Sciatic nerve (tissue), 2 donors: ENCODE results near the gene CAPS. TPM values are rescaled to one million over a fixed set of nuclear protein-coding genes. Genes with fewer than 3 reads are reported as not detected.
"Not testable (repeated sequence)": the region's sequence is repeated elsewhere in the genome, so short reads cannot be mapped to it uniquely, and the experiment has no call there.

ENCODE experiments used
- ATAC-seq: fragments of 200-7000 bp; cut with Tn5 transposase; one replicate; pipeline ENCODE4 v1.9.1; 2020; ENCODE audit warnings: mild to moderate bottlenecking, moderate library complexity
- DNase-seq: peaks from one replicate; pipeline ENCODE4 v3.0.0-alpha.2; 2020; ENCODE audit warnings: low spot score
- intact Hi-C: fragments of 100-400 bp; cut with DNase I; formaldehyde crosslinking; loops from one replicate; pipeline ENCODE4 v1.14.2; 2022
- total RNA-seq: library from RNA; stranded (reverse); fragmentation: NEBNext Ultra II Directional; extraction: Animal tissue kit (Norgen Biotek cat#: 25700); gene quantifications from one replicate; pipeline ENCODE4 v1.2.1, GENCODE V29; 2021
- donor health status: DM: no; HTN: no; CAD: no.
- donor health status: DM: no; HTN: no; CAD: no.

The CAPS gene
- total RNA-seq, 1 donor from 2014 or later: 80.2 TPM

- intact Hi-C loops: no loop called here
- DNase-seq (no peak), ATAC-seq (no peak)
These were observed 35.8 kb downstream of the CAPS start for GRCh38 chr19:5949792-5950305.

GRCh38 chr19:5950741-5951140 lies 36.7 kb downstream of the CAPS start:
- intact Hi-C loops: no loop called here
- ATAC-seq (no peak), DNase-seq (no peak)

GRCh38 chr19:5951338-5951861 lies 37.3 kb downstream of the CAPS start:
- DNase-seq (no peak), ATAC-seq (peak; percentile 4)
- intact Hi-C loops: no loop called here

- ATAC-seq (no peak), DNase-seq (no peak)
- intact Hi-C loops: no loop called here
These were observed 38.4 kb downstream of the CAPS start for GRCh38 chr19:5952193-5953029.

GRCh38 chr19:5953030-5953589 lies 39.1 kb downstream of the CAPS start:
- no peak for ATAC-seq
- no peak for DNase-seq
- intact Hi-C loops: no loop called here

- ATAC-seq (no peak), DNase-seq (no peak)
- intact Hi-C loops: no loop called here
These were observed 39.7 kb downstream of the CAPS start for GRCh38 chr19:5953680-5954213.

- DNase-seq (no peak), ATAC-seq (no peak)
- intact Hi-C loops: no loop called here
These were observed 40.2 kb downstream of the CAPS start for GRCh38 chr19:5954293-5954692.

GRCh38 chr19:5955636-5955935 lies 41.5 kb downstream of the CAPS start:
- ATAC-seq: no peak
- intact Hi-C loops: no loop called here
- DNase-seq: no peak

GRCh38 chr19:5956323-5956722 lies 42.3 kb downstream of the CAPS start:
- intact Hi-C loops: no loop called here
- ATAC-seq (no peak), DNase-seq (no peak)

GRCh38 chr19:5956728-5957127 lies 42.7 kb downstream of the CAPS start:
- ATAC-seq: no peak
- intact Hi-C loops: no loop called here
- DNase-seq: no peak

- intact Hi-C loops: no loop called here
- DNase-seq: no peak
- no peak for ATAC-seq
These were observed 43.1 kb downstream of the CAPS start for GRCh38 chr19:5957170-5957569.

- DNase-seq: no peak
- ATAC-seq: no peak
- intact Hi-C loops: no loop called here
These were observed 44.2 kb downstream of the CAPS start for GRCh38 chr19:5958074-5958850.

GRCh38 chr19:5958851-5959122 lies 44.7 kb downstream of the CAPS start:
- ATAC-seq: no peak
- intact Hi-C loops: no loop called here
- no peak for DNase-seq

GRCh38 chr19:5959260-5960004 lies 45.4 kb downstream of the CAPS start:
- ATAC-seq (no peak), DNase-seq (no peak)
- intact Hi-C loops: no loop called here

- ATAC-seq (no peak), DNase-seq (no peak)
- intact Hi-C loops: no loop called here
These were observed 46.2 kb downstream of the CAPS start for GRCh38 chr19:5960005-5961001.

GRCh38 chr19:5961641-5961968 lies 47.6 kb downstream of the CAPS start:
- ATAC-seq, DNase-seq, intact Hi-C loops: not testable (repeated sequence)

GRCh38 chr19:5961969-5962945 lies 48.2 kb downstream of the CAPS start:
- intact Hi-C loops: no loop called here
- no peak for DNase-seq
- ATAC-seq: peak; percentile 69
